Cerebellar cortex (tissue), 1 donor: Measurements from ENCODE around the gene OR52N5.

ENCODE experiments used
- DNase-seq: peaks from one replicate; pipeline ENCODE4 v3.0.0-alpha.2; 2015; ENCODE audit warnings: low spot score

Gene OR52N5

DNA sequence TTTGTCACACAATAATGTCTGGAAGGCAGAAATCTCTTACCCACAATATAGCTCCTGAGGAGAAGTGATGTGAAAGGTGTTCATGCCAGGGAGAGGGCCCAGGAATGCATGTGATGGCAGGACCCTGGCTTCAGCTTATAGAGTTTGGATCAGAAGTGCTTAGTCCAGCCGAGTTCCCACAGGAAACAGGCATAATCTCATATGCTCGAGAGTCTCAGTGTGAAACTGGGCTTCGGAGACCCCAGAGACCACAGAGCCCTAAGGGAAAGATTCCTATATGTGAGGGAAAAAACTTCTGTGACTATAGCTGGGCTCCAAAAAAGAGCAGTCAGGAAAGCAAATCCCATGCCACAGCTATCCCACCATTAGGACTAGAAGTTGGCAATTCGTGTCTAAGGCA is at the start of gene OR52N5:
TSS of gene OR52N5 (minus strand) at position 101 of the 400 bp plus-strand sequence. CDS start 4,721 bp downstream, outside the sequence.
- DNase-seq, result no peak

DNA sequence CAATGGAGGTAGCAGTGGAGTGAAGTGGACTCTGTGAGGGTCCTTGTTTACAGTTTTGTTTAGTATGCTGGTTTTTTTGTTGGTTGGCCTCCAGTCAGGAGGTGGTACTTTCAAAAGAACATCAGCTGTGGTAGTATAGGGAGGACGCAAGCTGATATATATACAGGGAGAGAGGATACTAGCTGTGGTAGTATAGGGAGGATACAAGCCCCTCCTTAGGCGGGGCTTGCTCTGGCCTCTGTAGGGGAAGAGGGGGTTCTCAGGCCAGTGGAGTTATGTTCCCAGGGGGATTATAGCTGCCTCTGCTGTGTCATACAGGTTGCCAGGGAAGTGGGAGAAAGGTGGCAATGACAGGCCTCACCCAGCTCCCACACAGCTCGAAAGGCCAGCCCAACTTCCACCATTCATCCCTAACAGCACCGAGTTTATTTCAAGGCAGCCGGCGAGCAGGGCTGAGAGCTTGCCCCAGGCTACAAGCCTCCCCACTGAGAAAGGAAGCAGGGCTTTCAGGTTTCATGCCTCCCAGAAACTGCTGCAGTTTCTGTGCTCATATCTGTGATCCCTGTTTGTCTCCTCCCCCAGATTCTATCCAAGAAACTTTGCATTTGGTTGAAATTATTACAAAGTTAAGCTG is 48.2 kb upstream of the OR52N5 start:
- DNase-seq, result no peak

DNA sequence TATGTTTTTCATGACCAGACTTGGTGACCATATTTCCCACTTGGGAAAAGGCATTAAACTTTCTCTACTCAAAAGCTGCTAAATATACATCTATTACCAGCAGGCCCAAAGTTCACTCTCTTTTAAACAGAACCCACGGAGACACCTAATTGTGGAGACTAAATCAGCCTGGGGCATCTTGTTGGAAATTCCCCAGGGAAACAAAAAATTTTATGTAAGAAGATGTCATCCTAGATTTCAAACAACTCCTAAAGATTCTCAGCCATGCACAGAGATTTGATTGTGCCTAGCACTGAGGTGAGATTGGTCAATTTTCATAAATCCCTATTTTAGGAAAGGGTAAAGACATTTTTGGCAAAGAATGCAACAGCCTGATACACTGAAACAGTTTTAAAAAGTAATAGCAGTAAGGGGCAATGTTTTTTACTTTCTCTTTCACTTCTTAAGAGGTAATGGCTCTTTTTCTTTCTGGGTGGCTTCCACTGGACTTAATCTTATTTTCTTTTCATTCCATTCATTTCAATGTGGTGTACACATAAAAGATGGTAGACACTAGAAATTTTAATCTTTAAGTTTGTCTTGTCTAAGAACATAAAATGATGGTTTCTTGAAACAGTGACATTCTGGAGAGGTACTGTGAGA is 35.2 kb upstream of the OR52N5 start:
- no peak for DNase-seq

DNA sequence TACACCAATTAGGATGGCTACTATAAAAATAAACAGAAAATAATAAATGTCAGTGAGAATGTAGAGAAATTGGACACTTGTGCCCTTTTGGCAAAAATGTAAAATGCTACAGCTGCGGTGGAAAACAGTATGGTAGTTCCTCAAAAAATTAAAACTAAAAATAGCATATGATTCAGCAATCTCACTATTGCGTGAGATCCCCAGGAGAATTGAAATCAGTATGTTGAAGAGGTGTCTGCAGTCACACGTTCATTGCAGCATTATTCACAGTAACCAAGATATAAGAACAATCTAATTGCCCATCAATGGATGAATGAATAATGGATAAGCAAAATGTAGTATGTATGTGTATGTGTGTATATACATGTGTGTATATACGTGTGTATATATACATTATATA is 32.4 kb upstream of the OR52N5 start:
- no peak for DNase-seq

DNA sequence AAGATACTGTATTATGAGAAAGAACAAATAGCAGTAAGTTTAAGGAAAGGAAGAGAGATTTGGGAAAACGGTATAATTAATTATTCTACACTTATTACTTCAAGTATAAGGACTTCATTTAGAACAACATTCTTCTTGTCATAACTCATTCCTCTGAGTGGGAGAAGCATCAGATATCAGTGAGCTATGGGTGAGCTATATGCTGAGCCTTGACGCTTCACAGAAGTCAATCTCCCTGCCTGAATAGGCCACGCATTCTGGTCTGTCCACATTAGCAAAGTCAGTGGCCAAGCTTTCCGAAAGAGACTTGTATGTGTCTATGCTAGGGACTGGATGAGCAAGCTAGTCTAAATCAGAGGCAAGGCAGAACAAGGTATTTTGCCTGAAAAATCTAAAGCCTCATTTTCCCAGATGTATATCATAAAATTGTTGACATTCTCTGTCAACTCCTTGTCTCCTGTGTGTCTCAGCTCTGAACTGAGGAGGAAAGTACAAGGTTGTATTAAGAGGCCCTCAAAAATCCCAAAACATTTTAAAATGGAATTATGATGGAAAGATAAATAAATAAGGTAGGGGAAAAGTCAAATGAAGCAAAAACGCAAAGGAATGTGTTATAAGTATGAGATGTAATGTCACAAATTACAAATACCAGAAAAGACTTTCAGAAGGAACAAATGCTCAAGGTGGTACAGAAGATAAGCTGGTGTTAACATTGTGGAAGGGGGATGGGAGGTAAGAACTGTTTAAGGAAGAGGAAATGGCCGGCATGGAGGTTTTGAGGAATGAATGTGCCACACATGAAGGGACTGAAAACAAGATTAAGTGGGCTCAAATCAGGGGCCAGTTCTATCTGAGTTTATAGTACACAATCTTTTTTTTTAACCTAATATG is 27.0 kb upstream of the OR52N5 start:
- no peak for DNase-seq

DNA sequence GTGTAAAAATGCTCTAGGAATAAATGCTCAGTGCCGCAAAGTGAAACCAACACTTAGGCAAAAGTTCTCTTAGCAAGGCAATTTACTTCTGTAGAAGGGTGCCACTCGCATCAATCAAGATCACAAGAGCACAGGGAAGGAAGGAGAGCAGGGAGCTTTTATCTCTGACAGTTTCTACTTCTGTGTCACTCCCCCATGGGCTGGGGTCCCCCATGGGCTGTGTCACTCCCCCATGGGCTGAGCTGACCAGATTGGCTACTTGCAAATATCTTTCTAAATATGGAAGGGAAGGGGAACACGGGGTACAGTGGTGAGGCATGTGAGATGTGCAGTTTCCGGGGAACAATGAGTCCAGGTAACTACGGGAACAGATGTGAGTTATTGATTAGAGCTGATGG is 26.0 kb upstream of the OR52N5 start:
- no peak for DNase-seq

DNA sequence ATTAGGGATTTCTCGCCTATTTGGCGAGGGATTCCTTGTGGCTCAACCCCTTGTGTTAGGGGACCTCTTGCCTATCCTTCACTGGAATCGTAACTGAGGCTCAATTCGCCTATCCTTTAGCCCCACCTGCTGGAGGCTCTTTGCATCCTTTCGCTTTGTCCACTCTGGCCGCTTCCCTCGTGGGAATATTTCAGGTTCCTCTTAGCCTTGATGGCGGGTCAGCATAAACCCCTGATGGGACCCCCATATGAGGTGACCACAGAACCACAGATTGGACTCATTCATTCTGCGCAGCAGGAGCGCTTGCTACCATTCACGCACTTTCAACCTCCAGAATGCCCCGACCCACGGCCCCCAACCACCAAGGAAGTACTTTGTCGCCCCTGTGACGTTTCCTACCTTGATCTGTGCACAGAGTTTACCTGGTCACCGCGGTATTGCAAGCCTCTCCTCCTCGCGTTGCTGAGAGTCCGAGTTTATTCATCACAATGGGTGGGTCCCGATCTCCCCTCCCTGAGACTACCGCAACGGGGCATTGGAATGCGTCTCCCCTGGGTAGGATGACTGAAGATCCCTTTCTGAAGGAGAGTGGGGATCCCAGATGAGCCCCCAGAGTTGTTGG is 25.5 kb upstream of the OR52N5 start, which contains the start of gene OR52N2:
TSS of gene OR52N2 (plus strand) at position 425 of the 622 bp plus-strand sequence. CDS start 11,412 bp downstream, outside the sequence.
- peak; percentile 83 for DNase-seq

DNA sequence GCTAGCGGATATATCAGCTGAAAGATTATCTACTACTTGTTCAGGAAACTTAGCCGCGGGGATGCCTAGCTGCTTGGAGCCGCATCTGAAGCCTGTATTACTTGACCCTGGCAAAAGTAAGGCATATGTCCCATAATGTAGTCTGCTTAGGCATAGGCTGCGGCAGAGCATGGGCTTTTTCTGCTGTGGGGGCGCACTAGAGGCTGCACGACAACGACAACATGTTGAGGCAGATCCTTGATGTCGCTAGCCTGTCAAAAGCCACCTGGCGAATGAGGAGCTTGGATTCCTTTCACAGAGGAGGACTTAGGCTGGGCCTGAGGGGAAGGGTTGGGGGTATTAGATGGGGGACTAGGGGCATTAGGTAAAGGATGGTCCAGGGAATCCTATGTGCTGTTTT is 24.4 kb upstream of the OR52N5 start:
- DNase-seq, result no peak

DNA sequence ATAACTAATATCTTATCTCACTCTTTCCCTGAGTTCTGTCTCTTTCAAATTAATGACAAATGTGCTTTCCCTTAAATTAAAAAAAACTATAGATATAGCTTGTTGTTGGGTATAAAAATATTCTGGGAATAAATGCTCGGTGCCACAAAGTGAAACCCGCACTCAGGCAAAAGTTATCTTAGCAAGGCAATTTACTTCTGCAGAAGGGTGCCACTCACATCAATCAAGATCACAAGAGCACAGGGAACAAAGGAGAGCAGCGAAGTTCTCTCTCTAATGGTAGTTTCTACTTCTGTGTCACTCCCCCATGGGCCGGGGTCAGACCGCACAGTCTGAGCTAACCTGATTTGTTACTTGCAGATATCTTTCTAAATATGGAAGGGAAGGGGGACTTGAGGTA is 20.8 kb upstream of the OR52N5 start:
- DNase-seq, result no peak

DNA sequence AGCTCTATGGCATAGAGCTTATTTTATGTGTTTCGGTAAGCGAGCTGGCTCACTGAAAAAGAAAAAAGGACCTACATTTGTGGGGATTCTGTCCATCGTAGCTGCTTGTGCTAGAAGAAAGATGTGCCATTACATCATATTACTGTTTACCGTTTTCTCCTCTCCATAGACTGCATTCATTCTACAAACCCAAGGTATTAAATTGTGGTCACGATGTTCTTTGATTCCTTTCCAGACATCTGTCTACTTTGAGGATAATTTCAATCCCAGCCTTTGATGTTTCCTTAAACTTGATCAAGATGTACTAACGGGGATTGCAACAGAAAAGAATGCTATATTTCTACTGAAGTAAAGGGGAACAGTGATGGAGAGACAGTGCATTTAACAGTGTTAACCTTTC is 13.4 kb upstream of the OR52N5 start:
- DNase-seq, result no peak

DNA sequence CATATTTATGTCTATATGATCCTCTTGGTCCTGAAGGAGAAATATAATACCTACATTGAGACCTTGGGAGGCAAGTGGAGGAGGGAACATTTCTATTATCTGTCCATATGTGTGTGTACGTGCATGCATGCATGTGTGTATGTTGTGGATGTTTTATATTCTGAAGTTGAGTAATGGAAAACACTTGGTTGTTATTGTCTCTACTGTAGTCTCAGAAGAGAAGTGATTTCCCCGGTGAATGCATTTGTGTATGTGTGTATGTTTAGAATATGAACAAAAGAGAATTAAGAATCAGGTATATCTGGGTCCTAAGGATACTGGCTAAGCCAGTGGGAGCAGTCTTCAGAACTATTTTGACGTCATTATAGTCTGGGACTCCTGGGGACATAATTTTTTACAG is 8.0 kb upstream of the OR52N5 start, which contains the start of gene OR52N1:
TSS of gene OR52N1 (minus strand) at position 101 of the 400 bp plus-strand sequence. CDS start 2,449 bp downstream, outside the sequence.
- no peak for DNase-seq

DNA sequence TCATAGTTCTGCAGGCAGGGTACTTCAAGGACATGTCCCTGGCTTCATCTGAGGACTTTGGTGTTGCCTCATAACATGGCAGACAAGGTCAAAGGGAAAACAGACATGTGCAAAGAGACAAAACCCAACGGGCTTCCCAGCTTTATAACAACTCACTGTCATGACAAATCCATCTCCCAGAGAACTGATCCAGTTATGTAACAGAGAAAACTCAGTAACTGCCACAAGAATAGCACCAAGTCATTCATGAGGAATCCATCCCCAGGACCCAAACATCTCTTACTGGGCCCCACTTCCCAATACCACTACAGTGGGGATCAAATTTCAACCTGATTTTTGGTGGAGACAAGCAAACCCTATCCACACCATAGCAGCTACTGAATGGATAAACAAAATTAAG is 16.1 kb downstream of the OR52N5 start:
- no peak for DNase-seq

DNA sequence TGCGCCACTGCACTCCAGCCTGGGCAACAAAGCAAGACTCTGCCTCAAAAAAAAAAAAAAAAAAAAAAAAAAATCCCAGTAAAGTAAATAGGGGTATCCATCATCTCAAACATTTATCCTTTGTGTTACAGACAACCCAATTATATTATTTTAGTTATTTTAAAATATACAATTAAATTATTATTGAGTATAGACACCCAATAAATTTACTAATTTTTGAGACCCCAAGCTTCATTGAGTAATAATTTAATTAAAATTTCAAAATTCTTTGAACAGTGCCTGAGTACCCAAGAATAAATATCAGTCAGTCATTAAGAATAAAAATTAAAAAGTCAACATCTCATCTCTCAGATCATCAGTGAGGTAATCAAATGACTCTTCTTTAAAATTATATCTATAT is 29.2 kb downstream of the OR52N5 start, which contains the start of gene OR52N4:
TSS of gene OR52N4 (plus strand) at position 301 of the 400 bp plus-strand sequence. CDS start 498 bp downstream, outside the sequence.
- DNase-seq, result no peak

DNA sequence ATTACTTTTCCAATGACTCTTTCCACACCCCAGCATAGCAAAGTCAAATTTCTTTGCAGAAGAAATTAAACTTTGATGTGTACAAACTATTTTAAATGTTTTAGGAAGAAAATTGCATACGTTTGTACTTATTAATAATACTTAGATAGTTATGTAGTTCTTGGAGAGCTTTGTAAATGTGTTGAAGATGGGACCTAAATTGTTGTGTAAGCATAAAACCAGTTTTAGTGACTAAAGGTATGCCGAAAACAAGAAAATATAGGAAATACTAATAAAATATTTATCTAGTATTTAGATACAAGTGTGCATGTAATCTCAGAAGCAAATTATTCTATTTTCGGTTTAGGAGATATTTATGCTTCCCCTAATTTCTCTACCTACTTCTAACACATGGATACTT is 33.3 kb downstream of the OR52N5 start:
- DNase-seq, result no peak

DNA sequence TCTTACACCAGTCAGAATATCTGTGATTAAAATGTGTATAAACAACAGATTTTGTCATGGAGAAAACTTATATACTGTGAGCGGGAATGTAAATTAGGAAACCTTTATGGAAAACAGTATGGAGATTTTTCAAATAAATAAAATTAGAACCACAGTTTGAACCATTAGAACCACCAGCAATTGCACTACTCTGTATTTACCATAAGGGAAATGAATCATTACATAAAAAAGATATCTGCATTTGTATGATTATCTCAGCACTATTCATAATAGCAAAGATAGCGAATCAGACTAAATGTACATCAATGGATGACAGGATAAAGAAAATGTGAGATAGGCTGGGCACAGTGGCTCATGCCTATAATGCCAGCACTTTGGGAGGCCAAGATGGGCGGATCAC is 36.5 kb downstream of the OR52N5 start:
- DNase-seq, result no peak

DNA sequence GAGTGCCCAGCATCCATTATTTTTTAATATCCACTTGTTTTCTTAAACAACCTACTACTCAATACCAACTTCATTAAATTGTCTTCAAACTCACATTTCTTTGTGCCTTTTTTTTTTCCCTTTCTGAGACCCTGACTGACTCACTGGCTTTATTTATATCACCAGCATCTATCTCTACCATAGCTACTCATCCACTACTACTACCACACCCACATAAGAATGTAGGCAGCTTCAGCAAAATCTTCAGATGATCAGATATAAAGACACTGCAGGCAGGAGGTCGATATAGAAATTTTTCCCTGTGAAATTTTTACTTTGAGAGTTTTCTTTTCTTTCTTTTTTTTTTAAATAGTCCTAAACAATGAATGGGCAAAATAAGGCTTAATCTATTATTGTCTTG is 44.7 kb downstream of the OR52N5 start:
- DNase-seq, result no peak

DNA sequence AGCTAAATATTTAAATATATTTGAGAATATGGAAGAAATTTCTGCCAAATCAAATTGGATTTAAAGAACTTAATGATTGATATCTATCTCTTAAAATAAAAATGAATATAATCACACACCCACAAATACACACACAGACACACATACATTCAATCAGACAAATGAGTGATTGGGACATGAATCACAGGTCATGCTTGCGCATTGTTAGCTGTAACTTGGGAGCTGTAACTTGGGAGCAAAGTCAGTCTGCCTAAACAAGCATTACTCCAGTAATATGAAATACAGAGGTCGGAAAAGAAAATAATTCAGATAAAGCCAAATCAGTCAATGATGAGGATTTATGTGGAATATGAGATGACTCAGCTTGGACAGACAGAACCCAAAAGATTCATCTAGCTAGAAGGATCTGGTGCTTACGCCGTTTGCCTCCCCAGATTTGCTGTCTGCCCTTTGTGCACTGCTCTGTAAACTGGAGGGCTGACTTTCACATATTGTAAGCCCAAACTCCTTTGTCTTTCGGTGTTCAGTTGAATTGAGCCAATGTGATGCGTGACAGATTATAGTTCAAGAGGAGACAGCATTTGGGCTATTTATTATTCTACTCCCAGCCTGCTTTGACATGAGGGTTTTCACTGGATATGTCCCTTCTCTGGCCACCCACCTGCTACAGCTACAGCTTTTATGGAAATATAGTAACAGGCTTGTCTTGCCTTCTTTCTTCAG is 45.3 kb downstream of the OR52N5 start:
- no peak for DNase-seq

DNA sequence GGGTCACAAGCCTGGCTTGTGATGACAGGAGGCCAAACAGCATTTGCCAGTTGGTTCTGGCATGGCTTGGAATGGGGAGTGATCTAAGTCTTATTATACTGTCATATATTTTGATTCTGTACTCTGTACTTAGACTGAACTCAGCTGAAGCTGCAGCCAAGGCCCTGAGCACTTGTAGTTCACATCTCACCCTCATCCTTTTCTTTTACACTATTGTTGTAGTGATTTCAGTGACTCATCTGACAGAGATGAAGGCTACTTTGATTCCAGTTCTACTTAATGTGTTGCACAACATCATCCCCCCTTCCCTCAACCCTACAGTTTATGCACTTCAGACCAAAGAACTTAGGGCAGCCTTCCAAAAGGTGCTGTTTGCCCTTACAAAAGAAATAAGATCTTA is 46.1 kb downstream of the OR52N5 start:
- no peak for DNase-seq

DNA sequence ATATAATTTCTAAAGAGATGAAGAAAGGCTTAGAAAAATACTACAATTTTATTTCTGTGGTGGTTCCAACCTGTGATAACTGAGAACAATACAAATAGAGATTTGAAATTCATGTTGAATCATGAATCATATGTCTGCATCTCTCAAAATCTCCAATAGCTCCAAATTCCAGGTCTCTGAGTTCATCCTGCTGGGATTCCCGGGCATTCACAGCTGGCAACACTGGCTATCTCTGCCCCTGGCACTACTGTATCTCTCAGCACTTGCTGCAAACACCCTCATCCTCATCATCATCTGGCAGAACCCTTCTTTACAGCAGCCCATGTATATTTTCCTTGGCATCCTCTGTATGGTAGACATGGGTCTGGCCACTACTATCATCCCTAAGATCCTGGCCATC is 46.8 kb downstream of the OR52N5 start, which contains the start of gene OR56B1:
TSS of gene OR56B1 (plus strand) at position 53 of the 400 bp plus-strand sequence. CDS start at position 122, 69 bp downstream.
- no peak for DNase-seq

DNA sequence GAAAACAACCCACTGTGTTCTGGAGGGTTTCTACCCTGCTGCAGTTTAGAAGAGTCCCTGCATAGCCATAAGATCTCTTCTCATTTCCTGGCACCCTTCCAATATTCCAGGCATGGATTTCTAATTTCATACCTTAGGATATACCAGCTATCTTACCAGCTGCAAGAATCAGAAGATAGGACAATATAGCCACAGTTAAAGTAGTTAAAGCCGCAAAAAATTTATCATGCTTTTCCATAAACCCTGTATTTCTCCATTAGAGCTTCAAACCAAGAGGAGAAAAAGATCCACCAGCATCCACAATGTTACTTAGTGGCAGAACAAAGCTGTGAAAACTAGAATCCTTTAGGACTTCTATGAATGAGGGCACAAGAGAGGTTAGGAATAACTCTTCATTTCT is 55.5 kb downstream of the OR52N5 start:
- no peak for DNase-seq

DNA sequence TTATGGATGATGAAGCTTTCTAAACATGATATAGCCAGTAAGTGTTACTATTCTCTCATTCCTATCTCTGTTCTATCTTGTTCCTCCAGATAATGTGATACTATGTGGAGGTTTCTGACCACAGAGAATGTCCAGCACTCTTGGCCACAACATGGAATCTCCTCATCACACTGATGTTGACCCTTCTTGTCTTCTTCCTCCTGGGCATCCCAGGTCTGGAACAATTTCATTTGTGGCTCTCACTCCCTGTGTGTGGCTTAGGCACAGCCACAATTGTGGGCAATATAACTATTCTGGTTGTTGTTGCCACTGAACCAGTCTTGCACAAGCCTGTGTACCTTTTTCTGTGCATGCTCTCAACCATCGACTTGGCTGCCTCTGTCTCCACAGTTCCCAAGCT is 56.8 kb downstream of the OR52N5 start:
- DNase-seq, result no peak
